Measurements from ENCODE around the gene CD24.

DNA sequence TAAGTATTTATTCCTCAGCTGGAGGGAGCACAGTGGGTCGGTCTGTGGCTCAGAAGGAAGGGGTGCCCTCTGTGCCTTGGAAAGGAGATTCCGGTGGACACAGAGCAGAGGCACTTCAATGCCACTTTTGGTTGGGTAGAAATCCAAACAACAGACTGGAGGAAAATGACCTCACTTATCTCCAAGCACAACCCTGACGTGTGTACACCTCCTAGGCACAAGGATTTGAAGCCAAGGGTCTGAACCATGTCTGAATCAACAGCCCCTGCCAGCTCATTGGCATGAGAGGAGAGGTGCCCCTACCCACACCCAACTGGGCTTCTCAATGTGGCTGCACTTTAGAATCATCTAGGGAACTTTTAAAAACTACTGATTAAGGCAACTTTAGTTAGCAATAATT lies 13.4 kb downstream of the CD24 start:
- TF ChIP-seq, protein P1, sequence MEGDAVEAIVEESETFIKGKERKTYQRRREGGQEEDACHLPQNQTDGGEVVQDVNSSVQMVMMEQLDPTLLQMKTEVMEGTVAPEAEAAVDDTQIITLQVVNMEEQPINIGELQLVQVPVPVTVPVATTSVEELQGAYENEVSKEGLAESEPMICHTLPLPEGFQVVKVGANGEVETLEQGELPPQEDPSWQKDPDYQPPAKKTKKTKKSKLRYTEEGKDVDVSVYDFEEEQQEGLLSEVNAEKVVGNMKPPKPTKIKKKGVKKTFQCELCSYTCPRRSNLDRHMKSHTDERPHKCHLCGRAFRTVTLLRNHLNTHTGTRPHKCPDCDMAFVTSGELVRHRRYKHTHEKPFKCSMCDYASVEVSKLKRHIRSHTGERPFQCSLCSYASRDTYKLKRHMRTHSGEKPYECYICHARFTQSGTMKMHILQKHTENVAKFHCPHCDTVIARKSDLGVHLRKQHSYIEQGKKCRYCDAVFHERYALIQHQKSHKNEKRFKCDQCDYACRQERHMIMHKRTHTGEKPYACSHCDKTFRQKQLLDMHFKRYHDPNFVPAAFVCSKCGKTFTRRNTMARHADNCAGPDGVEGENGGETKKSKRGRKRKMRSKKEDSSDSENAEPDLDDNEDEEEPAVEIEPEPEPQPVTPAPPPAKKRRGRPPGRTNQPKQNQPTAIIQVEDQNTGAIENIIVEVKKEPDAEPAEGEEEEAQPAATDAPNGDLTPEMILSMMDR (IDR thresholded peaks at IDR 0.05) = no peak
- TF ChIP-seq POLR2A (IDR thresholded peaks at IDR 0.05) = no peak
- TF ChIP-seq POLR2AphosphoS5 (IDR thresholded peaks at IDR 0.05; ENCODE audit: insufficient read depth in 1 of 2, low read depth in 1 of 2) = no peak

Data from vagina (tissue), 2 donors.